Aorta (tissue), 5 donors: ENCODE results near the gene PPP1R7. TPM values are rescaled to one million over a fixed set of nuclear protein-coding genes. Genes with fewer than 3 reads are reported as not detected.

Experiments used
- ATAC-seq: fragments of 200-7000 bp; cut with Tn5 transposase; one replicate; pipeline ENCODE4 v1.9.1; 2022; ENCODE audit warnings: moderate library complexity; ENCODE audit not compliant: low FRiP score
- DNase-seq, 2 donors: peaks; one replicate each; pipeline ENCODE4 v3.0.0-alpha.2; 2020
- H3K27ac ChIP-seq, 2 donors: one replicate each; pipeline ENCODE4 v1.5.1; 2013; ENCODE audit warnings: low read length in 2 of 2, mild to moderate bottlenecking in 2 of 2, moderate library complexity in 2 of 2, control low read depth in 1 of 2, inconsistent platforms in 1 of 2, low read depth in 1 of 2
- H3K27me3 ChIP-seq, 2 donors: one replicate each; pipeline ENCODE4 v1.6.1; 2013; ENCODE audit warnings: control low read depth in 1 of 2, low read length in 1 of 2, mild to moderate bottlenecking in 1 of 2, moderate library complexity in 1 of 2; ENCODE audit not compliant: insufficient read depth in 2 of 2, control insufficient read depth in 1 of 2
- H3K36me3 ChIP-seq, 2 donors: one replicate each; pipeline ENCODE4 v1.6.1; 2013; ENCODE audit warnings: control low read depth in 1 of 2, low read length in 1 of 2, mild to moderate bottlenecking in 1 of 2; ENCODE audit not compliant: insufficient read depth in 2 of 2, control insufficient read depth in 1 of 2
- H3K4me1 ChIP-seq, 2 donors: one replicate each; pipeline ENCODE4 v1.6.1; 2013; ENCODE audit warnings: low read length in 2 of 2, control low read depth in 1 of 2, mild to moderate bottlenecking in 1 of 2, moderate library complexity in 1 of 2; ENCODE audit not compliant: insufficient read depth in 2 of 2, control insufficient read depth in 1 of 2
- H3K4me3 ChIP-seq, 2 donors: one replicate each; pipeline ENCODE4 v1.5.1; 2013; ENCODE audit warnings: low read length in 2 of 2, control low read depth in 1 of 2, mild to moderate bottlenecking in 1 of 2
- H3K9me3 ChIP-seq: one replicate; pipeline ENCODE4 v1.6.1; 2013; ENCODE audit warnings: mild to moderate bottlenecking, low read length; ENCODE audit not compliant: control insufficient read depth
- WGBS, 2 donors: extraction: QIAGEN DNeasy Blood & Tissue Kit; methylation state at CpG; one replicate each; pipeline ENCODE4 v1.1.7; 2013; 5-methylcytosine and 5-hydroxymethylcytosine counted together
- intact Hi-C, 2 donors: fragments of 100-400 bp; cut with DNase I; formaldehyde crosslinking; loops; one replicate each; pipeline versions ENCODE4 v1.14.2 to v1.15.0; 2022
- polyA plus RNA-seq, 2 donors: library from polyadenylated mRNA; stranded (reverse); fragments of 200-250 nt; gene quantifications; one replicate each; pipeline ENCODE4 v1.2.3, GENCODE V29; 2013
- total RNA-seq, 2 donors: library from RNA; stranded (reverse); fragmentation: NEBNext Ultra II Directional; extraction: Animal tissue kit (Norgen Biotek cat#: 25700); gene quantifications; one replicate each; pipeline ENCODE4 v1.2.1, GENCODE V29; 2021
- donor health status: healthy with polysubstance abuse.
- donor health status: Bipolar disorder and iron deficiency.
- donor health status: DM: no; HTN: no; CAD: no.
- donor health status: DM: no; HTN: no; CAD: no.
- donor health status: DM: yes; HTN: yes; CAD: no.

The PPP1R7 gene
- total and polyA plus RNA-seq, 4 donors: 41.1 to 83.4 (median 60.1) TPM

DNA sequence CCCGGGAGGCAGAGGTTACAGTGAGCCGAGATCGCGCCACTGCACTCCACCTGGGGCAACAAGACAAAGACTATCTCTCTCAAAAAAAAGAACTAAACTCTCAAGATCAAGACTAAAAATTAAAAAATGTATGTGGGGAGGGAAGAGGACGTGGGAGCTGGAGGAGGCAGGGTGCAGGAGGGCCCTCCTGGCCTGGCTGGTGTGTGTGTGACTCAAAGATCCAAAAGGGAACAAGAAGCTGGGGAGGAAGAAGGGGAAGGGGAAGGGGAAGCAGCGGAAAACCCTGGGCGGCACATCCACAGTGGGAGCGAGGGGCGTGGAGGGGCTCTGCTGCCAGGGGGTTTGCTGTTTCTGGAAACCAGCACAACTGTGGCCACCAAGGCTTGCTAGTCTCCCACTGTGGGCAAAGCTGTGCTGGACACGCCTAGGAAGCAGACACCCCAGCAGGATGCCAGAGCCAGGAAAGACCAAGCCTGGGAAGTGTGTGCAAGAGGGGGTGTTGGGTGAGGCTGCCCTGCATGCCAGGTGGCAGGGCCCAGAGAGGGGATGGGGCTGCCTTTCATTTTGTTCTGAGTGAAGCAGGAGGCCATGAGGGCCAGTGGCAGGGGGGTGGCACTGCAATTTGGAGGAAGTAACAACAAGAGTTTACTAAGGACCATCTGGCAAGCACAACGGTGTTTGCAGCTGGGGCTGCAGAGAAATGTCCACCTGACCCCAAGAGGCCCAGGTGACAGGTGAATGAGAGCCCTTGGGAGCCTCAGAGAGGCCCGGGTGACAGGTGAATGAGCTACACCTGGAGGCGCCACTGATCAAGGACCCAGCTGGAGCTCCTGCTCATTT lies 82.7 kb downstream of the PPP1R7 start:
- Histone ChIP-seq H3K27me3 (no peaks in the 10 kb centered on the region), H3K4me3 (no peak overlapping the region), H3K27ac (no peak overlapping the region), H3K9me3 (no peaks in the 10 kb centered on the region), H3K4me1 (no peaks in the 10 kb centered on the region), H3K36me3 (peaks cover 6 to 37% of the 10 kb centered on the region in 2 donors)
- peak in 1 of 2 donors; percentile 45 for DNase-seq
- no peak for ATAC-seq
- 83 to 87% methylated on average over 13 of the region's 13 CpGs for WGBS, 2 donors
- intact Hi-C loops: no loop called here

Other genes with a start within 250 kb of the PPP1R7 start
- gene CROCC2, start 244.1 kb upstream of the PPP1R7 start, total RNA-seq: under 1 TPM; 0.13 to 0.45 TPM
- not detected for gene CROCC2, start 244.1 kb upstream of the PPP1R7 start, polyA plus RNA-seq
- 100 to 1,000 TPM; 108 to 149 TPM for gene SNED1, start 151.8 kb upstream of the PPP1R7 start, total RNA-seq
- 10 to 100 TPM in 1 of 2 donors, 1 to 10 TPM in 1; 5.9 to 27.3 TPM for gene SNED1, start 151.8 kb upstream of the PPP1R7 start, polyA plus RNA-seq
- 10 to 100 TPM; 24.4 to 36.4 TPM for gene MTERF4, start 48.2 kb upstream of the PPP1R7 start, total RNA-seq
- 10 to 100 TPM; 26.3 to 38.4 TPM for gene MTERF4, start 48.2 kb upstream of the PPP1R7 start, polyA plus RNA-seq
- 1 to 10 TPM; 5.4 to 8.7 TPM for gene PASK, start 995 bp upstream of the PPP1R7 start, total RNA-seq
- gene PASK, start 995 bp upstream of the PPP1R7 start, polyA plus RNA-seq: 1 to 10 TPM in 1 of 2 donors, under 1 TPM in 1; 0.63 to 1.2 TPM
- 1 to 10 TPM; 1.2 to 5.4 TPM for gene ANO7, start 38.2 kb downstream of the PPP1R7 start, total RNA-seq
- 1 to 10 TPM in 1 of 2 donors, not detected in 1; 2.9 TPM for gene ANO7, start 38.2 kb downstream of the PPP1R7 start, polyA plus RNA-seq
- 100 to 1,000 TPM; 415 to 476 TPM for gene HDLBP, start 165.2 kb downstream of the PPP1R7 start, total RNA-seq
- gene HDLBP, start 165.2 kb downstream of the PPP1R7 start, polyA plus RNA-seq: 100 to 1,000 TPM; 220 to 221 TPM
- 100 to 1,000 TPM; 345 to 394 TPM for gene SEPTIN2, start 165.5 kb downstream of the PPP1R7 start, total RNA-seq
- 100 to 1,000 TPM; 218 to 243 TPM for gene SEPTIN2, start 165.5 kb downstream of the PPP1R7 start, polyA plus RNA-seq
- gene FARP2, start 205.8 kb downstream of the PPP1R7 start, total RNA-seq: 10 to 100 TPM; 49.1 to 64.4 TPM
- 10 to 100 TPM; 16.4 to 48.2 TPM for gene FARP2, start 205.8 kb downstream of the PPP1R7 start, polyA plus RNA-seq